GM21529 (cell line): ENCODE data around the gene CBR1.
"Not testable (repeated sequence)": the region's sequence is repeated elsewhere in the genome, so short reads cannot be mapped to it uniquely, and the experiment has no call there.

Source experiments
- ATAC-seq: cut with Tn5 transposase; IDR thresholded peaks from one replicate; pipeline ENCODE4 v1.9.1; 2021; ENCODE audit not compliant: unreplicated experiment

CBR1 gene

DNA sequence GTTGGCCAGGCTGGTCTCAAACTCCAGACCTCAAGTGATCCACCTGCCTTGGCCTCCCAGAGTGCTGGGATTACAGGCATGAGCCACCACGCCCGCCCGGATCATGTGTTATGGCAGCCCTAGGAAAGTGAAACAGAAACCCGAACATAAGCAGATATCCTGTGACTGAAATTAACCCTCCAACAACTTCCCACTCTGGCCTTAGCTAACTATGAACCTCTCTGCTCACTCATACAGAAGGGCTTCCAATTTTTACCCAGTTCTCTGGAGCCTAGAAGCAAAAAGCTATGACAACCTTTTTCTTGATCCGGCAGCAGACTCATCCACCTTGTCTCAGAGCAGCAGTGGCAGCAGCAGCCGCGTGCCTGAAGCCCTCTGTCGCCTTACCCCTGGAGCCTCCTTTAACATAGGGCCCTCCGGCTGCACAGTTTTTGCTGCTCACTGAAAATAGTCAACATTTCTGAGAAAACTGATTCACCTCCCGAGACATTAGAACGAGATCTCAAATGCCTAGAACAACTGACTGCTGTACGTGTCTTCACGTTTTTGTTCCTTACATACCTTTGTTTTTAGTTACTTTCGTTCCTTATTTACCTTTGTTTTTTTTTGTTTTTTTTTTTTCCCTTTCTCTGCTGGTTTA, 9.3 kb downstream of the CBR1 start:
- ATAC-seq: no peak

DNA sequence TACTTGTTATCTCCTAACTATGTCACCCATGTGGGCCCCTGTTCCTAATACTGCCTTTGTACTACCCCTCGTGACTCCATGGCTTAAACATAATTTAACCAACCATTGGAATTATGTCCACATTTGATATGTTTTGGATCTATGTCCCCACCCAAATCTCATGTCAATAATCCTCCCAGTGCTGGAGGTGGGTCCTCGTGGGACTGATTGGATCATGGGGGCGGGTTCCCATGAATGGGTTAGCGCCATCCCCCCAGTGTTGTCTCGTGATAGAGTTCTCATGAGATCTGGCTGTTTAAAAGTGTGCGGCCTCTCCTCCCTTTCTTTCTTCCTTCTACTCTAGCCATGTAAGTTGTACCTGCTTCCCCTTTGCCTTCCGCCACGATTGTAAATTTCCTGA, 9.8 kb downstream of the CBR1 start:
- no peak for ATAC-seq

DNA sequence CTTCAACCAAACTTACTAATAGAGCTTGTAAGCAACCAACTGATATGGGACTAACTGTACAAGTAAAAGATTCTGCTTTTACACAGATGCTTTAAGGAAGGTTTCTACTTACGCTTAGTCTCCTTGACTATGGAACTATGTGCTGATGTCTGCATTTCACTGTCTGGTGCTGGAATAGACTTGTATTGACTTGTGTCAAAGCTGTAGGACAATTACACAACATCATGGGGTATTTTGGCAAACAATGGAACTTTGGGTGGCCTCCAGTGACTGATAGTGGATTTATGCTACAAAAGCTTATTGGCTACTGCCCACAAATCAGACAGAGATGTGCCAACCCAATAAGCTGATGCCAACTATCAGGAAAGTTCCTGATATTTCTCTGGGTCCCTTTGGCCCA, 10.6 kb downstream of the CBR1 start:
- ATAC-seq: no peak

DNA sequence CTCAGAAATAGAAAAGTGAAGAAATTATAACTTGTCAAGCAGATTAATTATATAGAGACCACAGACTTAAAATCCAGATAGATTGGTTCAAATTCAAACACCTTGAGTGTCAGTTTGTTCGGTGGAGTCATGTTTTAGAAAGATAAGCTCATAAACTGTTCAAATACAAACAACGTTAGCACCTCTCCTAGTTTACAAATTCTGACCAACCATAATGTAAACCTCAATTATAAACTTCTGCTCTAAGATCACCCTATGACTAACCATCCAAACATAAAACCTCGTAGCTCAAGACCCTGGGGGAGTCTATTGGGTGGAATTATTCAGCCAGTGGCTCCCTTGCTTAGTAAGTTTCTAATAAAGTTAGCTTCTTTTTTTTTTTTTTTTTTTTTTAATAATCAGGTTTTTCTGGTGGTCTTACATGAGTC, 12.4 kb downstream of the CBR1 start:
- no peak for ATAC-seq

DNA sequence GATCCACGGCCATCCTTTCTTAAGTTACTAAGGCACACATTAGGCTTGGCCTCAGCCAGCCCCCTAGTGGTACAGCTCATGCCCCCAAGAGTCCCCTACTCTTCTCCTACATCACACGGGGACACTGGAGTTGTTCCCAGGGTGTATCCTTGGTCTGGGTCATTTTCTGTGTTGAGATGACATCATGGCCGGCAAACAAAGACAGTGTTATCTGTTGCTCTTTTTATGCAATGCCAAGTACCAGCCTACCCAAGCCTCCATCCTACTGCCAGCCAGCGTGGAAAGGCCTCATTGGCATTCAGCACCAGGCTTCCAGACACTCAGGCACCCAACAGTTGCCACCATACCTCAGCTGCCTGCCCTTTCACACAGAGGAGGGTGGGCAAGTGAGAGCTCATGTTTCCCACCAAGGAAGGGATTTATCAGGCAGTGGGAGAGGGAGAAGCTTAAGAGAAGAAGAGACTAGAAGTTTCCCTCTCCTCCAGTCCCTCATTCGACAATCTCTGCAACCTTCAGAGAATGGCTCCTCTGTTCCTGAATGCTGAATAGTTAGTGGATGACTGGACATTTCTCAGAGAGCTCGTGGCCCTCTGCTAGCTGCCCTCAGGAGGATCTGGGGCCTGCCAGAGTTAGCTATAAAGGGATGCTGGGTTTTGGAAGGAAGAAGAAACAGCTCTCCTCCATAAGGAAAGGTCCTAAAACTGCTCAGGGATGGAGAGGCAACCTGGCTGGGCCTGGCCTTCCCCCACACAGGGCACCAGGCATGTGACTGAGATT, 17.7 kb downstream of the CBR1 start:
- ATAC-seq: no peak

DNA sequence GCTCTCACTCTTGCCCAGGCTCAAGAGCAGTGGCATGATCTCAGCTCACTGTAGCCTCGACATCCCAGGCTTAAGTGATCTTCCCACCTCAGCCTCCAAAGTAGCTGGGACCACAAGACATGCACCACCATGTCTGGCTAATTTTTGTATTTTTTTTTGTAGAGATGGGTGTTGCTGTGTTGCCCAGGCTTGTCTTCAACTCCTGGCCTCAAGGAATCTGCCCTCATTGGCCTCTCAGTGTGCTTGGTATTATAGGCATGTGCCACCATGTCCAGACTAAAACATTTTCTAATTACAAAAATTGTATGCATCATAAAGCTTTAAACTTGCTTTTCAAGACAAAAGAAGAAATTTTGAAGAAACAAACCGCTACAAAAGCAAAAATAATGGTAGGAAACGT, 20.1 kb downstream of the CBR1 start:
- ATAC-seq: no peak

DNA sequence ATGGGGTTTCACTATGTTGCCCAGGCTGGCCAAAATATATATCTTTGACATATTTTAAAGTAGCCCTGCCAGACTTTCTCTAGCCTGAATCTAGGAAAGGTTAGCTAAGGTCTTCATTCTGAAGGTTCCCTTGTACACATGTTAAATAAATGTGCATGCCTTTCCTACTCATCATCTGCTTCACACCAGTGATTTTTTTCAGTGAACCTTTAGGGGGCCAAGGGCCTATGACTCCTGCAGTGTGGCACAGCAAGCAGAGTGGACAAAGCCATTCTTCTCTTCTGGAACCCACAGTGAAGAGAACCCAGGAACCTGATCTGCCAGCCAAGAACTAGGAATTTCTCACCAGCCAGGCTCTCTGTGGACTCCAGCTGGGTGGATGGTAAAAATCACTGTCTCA, 22.9 kb downstream of the CBR1 start:
- no peak for ATAC-seq

DNA sequence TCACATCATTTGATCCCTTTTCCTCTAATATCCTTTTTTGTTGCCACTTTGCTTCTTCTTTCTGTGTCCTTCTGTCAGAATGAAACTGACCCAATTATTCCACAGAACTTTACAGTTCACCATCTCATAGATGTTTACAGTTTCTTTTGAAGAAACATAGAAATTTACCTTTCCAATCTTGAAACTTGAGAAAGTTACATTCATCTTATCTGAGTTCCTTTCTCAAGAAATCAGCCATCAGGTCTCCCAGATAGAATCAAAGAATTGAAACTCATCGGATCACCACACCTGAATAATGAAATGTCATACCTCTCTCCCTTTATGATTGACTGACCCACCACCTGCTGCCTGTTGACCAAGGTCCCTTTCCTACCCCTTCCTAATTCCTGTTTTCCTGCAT, 23.7 kb downstream of the CBR1 start:
- no peak for ATAC-seq

DNA sequence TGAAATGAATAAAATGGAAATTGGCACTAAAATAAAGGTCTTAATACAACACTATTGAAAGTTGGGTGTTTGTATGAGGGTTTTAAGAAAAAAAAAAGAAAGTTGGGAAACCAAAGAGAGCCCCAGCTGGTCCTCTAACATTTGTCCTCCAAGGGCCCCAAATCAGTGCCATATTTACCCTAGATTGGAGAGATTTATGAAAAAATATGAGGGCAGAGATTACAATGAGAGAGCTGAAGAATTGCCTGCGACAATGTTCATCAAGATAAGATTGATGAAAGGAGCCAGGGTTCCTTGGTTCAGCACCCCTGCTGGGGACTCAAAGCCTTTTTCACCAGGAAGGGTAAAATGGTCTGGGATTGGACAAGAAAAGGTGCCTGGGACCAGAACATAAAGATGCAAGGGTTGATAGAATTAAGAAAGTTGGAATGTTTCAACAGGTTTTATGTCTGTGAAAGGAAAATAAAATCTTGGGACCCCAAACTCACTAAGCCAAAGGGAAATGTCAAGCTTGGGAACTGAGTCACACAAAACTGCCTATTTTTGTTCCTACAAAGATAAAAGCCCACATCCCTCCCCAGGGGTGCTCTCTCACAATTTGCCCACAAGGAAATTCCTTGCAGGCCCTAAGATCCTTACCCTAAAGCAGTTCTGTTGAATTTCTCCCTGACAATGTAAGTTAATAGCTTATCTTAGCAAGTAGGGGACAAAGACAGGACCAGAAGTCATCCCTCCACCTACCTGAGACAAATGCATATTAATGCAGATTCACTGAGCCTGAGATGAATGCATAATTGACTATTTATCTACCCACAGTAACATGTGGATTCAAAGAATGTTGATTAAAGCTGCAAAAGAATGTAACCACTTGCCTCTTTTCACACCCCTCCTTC, 26.8 kb downstream of the CBR1 start:
- ATAC-seq: no peak

DNA sequence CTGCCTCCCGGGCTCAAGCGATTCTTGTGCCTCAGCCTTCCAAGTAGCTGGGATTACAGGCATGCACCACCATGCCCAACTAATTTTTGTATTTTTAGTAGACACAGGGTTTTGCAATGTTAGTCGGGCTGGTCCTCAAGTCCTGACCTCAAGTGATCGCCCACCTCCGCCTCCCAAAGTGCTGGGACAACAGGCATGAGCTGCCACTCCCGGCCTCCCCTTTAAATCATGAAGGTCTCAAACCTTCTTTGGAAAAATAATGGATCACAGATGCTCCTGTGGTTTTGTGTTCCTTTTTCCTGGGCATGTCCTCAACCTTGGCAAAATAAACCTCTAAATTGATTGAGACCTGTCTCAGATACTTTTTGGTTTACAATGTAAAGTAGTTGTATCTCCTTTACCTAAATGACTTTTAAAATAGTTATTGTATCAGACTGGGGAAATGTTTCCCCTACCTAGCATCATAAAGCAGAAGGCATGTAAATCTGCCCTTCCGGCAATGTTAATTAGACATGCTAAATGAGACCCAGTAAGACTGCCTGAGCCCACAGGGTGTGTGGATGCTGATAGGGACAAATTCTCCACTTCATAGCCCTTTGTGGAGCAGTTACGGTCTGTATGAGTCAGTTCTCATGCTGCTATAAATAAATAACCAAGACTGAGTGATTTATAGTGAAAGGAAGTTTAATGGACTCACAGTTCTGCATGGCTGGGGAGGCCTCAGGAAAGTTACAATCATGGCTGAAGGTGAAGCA, 27.8 kb downstream of the CBR1 start:
- ATAC-seq: peak; percentile 61

DNA sequence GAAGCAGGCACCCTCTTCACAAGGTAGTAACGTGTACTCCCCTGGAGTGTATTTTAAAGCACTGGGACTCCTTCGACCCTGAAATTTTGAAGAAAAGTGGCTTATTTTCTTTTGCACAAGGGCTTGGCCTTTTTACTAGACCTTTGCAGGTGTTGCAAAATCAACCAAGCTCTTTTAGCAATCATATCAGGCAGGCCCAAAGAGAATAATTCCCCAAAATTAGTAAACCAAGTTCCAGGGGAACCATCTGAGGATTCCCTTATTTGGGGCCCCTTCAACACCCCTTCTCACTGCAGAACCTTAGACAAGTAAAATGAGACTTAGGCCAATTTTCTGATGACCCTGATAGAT, 28.3 kb downstream of the CBR1 start:
- ATAC-seq: no peak

DNA sequence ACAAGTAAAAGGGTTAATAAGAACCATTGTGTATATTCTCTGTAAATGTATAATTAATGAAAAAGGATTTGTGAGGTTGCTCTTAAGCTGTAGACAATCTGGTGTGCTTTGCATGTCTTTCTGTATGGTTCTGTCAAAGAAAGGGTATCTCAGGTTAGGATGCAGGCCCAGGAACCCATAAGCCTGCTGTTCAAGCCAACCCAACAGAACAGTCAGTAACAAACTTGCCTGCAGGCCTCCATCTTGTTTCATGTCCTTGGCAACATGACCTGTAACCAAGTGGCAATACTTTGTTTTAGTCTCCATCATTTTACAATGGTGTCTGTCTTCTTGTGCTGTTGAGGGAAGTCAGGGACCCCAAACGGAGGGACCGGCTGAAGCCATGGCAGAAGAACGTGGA, 29.2 kb downstream of the CBR1 start:
- ATAC-seq: no peak

DNA sequence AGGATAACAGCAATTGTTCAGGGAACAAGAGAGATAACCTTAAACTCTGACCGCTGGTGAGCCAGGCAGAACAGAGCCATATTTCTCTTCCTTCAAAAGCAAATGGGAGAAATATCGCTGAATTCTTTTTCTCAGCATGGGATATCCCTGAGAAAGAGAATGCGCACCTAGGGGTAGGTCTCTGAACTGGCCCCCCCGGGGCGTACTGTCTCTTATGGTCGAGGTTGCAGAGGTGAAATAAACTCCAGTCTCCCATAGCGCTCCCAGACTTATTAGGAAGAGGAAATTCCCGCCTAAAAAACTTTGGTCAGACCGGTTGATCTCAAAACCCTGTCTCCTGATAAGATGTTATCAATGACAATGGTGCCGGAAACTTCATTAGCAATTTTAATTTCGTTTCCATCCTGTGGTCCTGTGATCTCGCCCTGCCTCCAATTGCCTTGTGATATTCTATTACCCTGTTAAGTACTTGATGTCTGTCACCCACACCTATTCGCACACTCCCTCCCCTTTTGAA, 29.9 kb downstream of the CBR1 start:
- not testable (repeated sequence) for ATAC-seq

DNA sequence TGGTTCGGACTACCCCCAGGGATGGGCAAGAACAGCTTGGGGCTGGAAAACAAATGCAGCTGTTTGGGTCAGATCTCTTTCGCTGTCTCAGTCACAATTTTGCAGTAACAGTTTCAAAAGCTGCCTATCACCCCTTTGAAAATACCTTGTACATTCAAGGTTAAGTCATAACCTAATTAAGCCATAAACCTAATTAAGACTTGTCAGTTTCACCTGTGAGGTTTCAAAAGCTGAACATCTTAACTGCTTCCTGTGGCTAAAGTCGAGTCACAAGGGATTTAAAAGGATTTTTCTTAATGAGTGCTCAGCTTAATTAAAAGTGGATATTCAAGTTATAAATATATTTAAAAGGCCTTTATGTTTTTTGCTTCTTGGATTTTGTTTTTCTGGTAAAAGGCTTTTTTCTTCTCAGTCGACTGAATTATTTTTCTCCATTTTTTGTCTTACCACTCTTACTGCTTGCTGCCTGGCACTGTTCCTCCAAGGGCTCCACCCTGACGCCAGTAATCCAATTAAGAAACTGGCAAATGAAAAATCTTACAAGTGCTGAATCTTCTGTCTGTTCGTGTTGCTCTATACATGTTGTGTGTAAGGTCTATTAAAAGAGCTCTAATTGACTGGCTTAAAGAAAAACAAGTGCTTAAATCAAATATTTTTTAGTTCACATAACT, 31.3 kb downstream of the CBR1 start:
- ATAC-seq: no peak

DNA sequence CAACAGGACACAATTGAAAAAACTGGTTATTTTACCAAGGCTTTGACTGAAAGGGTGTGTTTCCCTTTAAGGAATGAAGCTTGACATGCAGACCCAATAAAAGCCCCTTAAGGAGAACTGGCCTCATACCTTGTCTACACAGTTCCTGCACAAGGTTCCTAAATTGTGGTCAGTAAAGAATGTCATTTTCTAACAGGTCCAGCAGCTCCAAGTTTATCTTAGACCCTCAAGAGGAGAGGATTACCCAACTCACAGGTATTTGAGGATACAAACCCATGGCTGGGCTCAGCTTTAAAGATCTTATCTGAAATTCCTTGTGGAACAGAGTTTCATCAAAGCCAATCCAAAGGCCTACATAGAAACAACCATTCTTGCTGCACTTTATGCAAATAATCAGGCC, 33.6 kb downstream of the CBR1 start:
- no peak for ATAC-seq

DNA sequence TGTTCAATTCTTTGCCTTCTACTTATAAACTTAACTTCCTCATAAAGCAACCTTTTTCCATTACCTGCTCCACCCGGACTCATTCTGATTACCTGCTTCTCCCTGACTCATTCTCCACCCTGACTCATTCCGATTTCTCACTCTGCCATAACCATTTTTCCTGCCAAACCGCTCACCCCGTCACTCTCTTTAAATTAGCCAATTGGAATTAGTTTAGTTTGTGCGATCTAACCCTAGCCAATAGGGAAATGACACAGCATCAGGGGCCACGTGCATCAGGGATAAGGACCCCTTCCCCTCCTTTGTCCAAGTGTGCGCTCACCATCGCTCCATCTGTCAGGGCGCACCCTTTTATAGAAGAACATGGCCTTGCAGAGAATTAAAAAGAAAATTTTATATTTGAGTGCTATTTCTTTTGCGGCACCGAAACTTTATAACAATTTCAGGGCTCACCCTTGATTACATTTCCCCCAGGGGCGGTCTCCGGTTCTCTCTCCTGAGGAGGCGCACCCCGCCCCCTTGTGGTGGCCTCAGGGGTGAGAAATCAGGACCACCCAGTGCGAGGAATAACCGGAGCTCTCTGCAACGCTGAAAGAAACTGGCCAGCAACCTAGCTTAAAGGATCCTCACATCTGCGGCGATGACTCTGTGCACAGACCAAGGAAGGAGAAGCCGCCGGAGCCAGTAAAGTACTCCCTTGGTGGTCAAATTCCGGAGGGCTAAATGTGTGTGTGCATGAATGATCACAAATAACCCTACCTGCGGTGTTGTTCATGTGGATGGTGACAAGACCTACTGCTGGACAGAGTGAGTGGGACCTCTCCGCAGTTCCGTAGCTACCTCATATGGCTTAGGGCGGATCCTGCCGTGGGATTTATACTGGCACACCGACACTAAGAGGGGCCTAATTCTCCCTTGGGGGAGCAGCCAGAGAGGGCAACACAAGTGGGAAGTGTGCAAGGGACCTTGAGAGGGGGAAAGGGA, 34.8 kb downstream of the CBR1 start:
- no peak for ATAC-seq

DNA sequence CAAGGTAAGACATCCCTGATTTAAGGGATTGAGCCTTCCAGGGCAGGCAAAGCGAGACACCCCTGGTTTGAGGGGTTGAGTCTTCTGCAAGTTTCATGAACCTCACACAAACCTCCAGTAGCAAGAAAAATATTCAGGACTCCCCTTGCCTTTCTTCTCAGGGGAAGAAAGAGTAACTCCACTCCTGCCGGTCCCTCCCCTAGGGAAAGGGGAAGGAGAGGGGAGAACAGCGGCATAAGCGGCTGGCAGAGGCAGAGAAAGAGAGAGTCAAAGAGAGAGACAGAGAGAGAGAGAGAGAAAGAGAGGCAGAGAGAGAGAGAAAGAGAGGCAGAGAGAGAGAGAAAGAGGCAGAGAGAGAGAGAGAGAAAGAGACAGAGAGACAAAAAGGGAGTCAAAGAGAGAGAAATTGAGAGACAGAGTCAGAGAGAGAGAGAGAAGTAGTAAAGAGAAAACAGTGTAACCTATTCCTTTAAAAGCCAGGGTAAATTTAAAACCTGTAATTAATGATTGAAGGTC, 35.6 kb downstream of the CBR1 start:
- ATAC-seq: no peak

DNA sequence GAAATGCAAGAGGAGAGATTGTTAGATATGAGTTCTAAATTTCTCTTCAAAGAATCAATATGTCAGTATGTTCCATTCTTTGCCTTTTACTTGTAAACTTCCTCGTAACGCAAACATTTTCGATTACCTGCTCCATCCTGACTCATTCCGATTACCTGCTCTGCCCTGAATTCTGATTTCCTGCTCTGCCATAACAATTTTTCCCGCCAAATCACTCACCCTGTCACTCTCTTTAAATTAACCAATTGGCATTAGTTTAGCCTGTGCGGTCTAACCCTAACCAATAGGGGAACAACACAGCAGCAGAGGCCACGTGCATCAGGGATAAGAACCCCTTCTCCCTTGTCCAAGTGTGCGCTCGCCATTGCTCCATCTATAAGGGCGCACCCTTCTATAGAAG, 40.0 kb downstream of the CBR1 start:
- no peak for ATAC-seq

DNA sequence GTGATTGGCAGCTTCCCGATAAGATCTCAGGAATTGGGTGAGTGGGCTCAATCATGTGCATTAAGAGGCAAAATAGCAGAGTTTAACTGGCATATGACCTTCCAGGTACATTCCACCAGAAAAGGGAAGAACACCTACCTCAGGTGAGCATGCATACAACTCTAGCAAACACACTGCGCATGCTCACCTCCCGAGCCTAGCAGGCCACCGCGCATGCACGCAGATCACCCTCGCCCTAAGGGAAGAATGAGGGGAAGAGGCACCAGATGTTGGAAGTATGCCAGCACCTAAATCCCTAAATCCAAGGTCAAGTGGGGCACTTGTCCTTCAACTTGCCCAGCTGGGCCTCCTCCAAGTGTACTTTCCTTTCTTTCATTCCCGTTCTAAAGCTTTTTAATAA, 41.4 kb downstream of the CBR1 start:
- no peak for ATAC-seq
